Measurements from ENCODE around the gene GZMM. TPM values are rescaled to one million over a fixed set of nuclear protein-coding genes. Genes with fewer than 3 reads are reported as not detected.

Gene GZMM
- total and polyA plus RNA-seq, 3 donors from 2014 or later: 0.31 to 2.2 (median 1.4) TPM

DNA sequence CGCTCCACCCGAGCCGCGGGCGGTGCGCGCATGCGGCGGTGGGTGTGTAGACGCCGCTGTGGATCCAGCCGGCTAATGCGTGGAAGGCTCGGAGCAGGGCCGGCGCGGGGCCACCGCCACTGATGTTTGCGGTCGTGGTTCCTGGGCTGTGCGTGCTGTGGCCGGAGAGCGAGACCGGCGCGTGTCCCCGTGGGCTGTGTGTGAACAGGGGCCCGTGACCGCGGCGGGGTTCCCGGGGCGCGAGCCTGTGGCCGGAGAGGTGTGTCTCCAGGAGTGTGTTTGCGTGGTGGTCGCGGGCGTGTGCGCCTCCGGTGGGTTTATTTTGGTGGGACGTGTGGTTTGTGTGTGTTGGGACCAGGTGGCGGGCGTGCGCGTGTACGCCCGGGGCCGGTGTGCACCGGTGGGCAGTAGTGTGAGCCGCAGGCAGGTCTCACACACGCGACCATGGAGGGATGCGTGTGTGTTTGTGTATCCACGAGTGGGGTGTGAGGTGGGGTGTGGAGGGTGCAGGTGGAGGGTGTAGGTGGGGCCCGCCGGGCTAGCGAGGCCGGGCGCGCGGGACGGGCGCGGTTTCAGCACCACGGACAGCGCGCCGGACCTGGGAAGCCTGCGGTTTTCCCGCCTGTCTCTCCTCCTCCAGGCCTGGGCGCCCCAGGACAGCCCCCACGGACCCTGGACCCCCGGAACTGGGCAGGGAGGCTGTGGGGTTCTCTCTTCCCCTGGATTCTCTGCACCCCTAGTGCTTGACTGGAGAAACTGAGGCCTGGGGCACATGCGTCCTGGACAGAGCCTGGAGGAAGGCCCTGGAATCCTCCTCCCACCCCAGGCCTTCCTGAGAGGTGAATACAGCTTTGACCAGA, 47.5 kb downstream of the GZMM start:
- Histone ChIP-seq H3K4me3 (peak overlapping the region in 1 of 2 donors; percentile 23), H3K4me1 (peaks cover 12% of the 10 kb centered on the region), H3K36me3 (ENCODE audit: low read depth, missing control alignments) (no peaks in the 10 kb centered on the region), H3K27ac (no peak overlapping the region), H3K27me3 (no peaks in the 10 kb centered on the region), H3K9me3 (no peaks in the 10 kb centered on the region)
- DNase-seq: no peak
- WGBS, 2 donors: 28 to 32% methylated on average over 43 to 63 of the region's 75 CpGs
- TF ChIP-seq, protein P1, sequence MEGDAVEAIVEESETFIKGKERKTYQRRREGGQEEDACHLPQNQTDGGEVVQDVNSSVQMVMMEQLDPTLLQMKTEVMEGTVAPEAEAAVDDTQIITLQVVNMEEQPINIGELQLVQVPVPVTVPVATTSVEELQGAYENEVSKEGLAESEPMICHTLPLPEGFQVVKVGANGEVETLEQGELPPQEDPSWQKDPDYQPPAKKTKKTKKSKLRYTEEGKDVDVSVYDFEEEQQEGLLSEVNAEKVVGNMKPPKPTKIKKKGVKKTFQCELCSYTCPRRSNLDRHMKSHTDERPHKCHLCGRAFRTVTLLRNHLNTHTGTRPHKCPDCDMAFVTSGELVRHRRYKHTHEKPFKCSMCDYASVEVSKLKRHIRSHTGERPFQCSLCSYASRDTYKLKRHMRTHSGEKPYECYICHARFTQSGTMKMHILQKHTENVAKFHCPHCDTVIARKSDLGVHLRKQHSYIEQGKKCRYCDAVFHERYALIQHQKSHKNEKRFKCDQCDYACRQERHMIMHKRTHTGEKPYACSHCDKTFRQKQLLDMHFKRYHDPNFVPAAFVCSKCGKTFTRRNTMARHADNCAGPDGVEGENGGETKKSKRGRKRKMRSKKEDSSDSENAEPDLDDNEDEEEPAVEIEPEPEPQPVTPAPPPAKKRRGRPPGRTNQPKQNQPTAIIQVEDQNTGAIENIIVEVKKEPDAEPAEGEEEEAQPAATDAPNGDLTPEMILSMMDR (IDR thresholded peaks at IDR 0.05): no peak
- no peak for TF ChIP-seq POLR2A (IDR thresholded peaks at IDR 0.05)
- intact Hi-C loops (cut with DNase I; ENCODE audit: low total_unique reads): no loop called here

DNA sequence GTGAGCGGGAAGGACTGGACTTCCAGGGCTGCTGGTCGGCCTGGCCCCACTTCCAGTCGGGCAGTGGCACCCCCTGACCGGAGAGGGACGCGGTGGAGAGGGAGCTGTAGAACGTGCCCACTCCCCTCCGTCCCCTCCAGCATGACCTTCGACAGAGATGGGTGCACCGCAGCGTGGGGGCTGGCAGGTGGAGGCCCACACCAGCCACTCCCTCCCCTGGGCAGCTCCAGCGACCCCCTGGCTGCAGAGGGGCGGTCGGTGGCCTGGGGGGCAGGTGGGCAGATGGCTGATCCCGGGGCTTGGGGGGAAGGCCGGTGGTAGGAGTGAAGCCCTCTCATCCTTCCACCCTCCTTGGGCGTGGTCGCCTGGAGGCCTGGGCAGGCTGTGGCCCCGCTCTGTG, 48.2 kb downstream of the GZMM start:
- no peaks in the 10 kb centered on the region for H3K36me3 ChIP-seq (ENCODE audit: low read depth, missing control alignments)
- DNase-seq: no peak
- H3K4me1 ChIP-seq: peaks cover 12% of the 10 kb centered on the region
- intact Hi-C loops (cut with DNase I; ENCODE audit: low total_unique reads): no loop called here
- no peaks in the 10 kb centered on the region for H3K9me3 ChIP-seq
- H3K27ac ChIP-seq: no peak overlapping the region
- no peak for TF ChIP-seq POLR2A (IDR thresholded peaks at IDR 0.05)
- TF ChIP-seq, protein P1 (IDR thresholded peaks at IDR 0.05): no peak
- 79% methylated on average over 17 of the region's 19 CpGs; no CpG with 5 or more reads in 1 of the 2 donors for WGBS, 2 donors
- no peak overlapping the region for H3K4me3 ChIP-seq
- no peaks in the 10 kb centered on the region for H3K27me3 ChIP-seq

DNA sequence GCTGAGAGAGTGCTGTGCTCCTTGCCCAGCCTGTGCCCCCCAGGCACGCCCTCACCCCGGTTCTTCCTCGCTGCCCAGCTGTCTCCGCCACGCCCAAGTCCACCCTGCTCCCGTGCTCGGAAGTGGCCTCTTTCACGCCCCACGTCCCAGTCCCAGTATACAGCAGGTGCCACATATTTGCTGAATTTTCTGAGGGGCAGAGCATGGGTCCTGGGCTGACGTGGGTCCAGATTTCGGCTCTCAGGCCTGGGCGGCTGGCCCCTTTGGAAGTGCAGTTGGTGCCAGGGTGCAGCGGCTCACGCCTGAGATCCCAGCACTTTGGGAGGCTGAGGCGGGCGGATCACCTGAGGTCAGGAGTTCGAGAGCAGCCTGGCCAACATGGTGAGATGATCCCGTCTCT, 49.2 kb downstream of the GZMM start:
- Histone ChIP-seq H3K27me3 (no peaks in the 10 kb centered on the region), H3K27ac (no peak overlapping the region), H3K9me3 (no peaks in the 10 kb centered on the region), H3K36me3 (ENCODE audit: low read depth, missing control alignments) (no peaks in the 10 kb centered on the region), H3K4me1 (peaks cover 8% of the 10 kb centered on the region), H3K4me3 (no peak overlapping the region)
- intact Hi-C loops (cut with DNase I; ENCODE audit: low total_unique reads): no loop called here
- 83 to 89% methylated on average over 17 to 18 of the region's 18 CpGs for whole genome bisulfite sequencing, 2 donors
- TF ChIP-seq POLR2A (IDR thresholded peaks at IDR 0.05): no peak
- TF ChIP-seq, protein P1 (IDR thresholded peaks at IDR 0.05): no peak
- no peak for DNase-seq

GRCh38 chr19:593505-593904, 49.7 kb downstream of the GZMM start:
- Histone ChIP-seq H3K27me3 (no peaks in the 10 kb centered on the region), H3K9me3 (no peaks in the 10 kb centered on the region), H3K27ac (no peak overlapping the region), H3K36me3 (ENCODE audit: low read depth, missing control alignments) (no peaks in the 10 kb centered on the region), H3K4me3 (no peak overlapping the region), H3K4me1 (peaks cover 4% of the 10 kb centered on the region)
- intact Hi-C loops (cut with DNase I; ENCODE audit: low total_unique reads): no loop called here
- no peak for DNase-seq
- WGBS, 2 donors: 60 to 70% methylated on average over 9 of the region's 9 CpGs
- TF ChIP-seq, protein P1 (IDR thresholded peaks at IDR 0.05): no peak
- no peak for TF ChIP-seq POLR2A (IDR thresholded peaks at IDR 0.05)
